ENCODE results near the gene LOC101059915.

The LOC101059915 gene

DNA sequence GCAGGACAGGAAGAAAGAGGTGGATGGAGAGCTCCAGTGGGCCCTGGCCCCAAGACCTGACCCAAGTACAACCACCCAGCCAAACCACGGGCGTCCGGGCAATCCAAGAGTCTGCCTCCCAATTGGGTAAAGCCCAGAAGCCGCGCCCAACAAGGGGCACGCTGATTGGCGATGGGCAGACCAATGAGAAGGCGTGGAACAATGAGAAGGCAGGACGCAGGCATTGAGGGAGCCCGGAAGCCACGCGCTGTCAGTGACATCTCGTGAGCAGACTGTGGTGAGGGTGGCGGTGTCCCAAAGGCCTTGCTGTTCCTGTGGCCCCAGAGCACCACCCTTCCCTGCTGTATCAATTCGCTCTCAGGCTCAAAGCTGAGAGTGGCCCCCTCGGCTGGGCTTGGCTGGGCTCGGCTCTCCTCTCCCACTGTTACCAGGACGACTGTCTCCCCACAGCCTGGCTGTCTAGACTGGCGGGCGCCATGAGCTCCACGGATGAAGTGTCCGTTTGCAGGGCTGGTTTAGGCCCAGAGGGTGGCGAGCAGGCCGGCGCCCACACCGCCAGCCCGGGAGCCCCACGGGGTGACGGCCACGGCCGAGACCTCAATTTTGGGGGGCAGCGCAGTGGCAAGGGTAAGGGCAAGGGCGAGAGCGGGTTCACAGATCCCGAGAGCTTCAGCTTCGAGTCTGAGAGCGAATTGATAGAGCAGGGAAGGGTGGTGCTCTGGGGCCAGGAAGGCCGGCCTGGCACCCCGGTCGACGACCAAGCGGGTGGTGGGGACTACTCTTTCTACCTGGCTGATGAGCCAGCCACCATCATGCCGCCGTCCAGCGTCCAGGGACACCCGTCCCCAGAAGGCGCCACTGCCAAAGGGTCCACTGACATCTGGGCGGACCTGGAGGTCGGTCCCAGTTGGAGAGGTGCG is at the start of gene LOC101059915:
TSS of gene LOC101059915 (plus strand) at position 219 of the 920 bp plus-strand sequence.
- H3K56ac ChIP-seq (ENCODE audit: low read length): no peak within 1 kb of the TSS
- H3K27ac ChIP-seq (ENCODE audit: low read depth, low read length): no peak within 1 kb of the TSS
- no peaks in the 10 kb centered on the region for H3K79me2 ChIP-seq (ENCODE audit: control insufficient read depth, insufficient read depth, low read length)
- no peaks in the 10 kb centered on the region for H3K27me3 ChIP-seq (ENCODE audit: insufficient read depth, low read length, poor library complexity)
- H3K4me2 ChIP-seq (ENCODE audit: low read length): no peak within 1 kb of the TSS
- no peak within 1 kb of the TSS for H4K5ac ChIP-seq (ENCODE audit: low read length)
- H3K4me3 ChIP-seq (ENCODE audit: low read length): no peak within 1 kb of the TSS
- no peak within 1 kb of the TSS for H2AK5ac ChIP-seq (ENCODE audit: low read length)
- no peaks in the 10 kb centered on the region for H3K79me1 ChIP-seq (ENCODE audit: low read length)
- WGBS (ENCODE audit: extremely low coverage, insufficient coverage, low lambda C conversion rate): no CpG with 5 or more reads among the region's 50 CpGs
- H2BK120ac ChIP-seq (ENCODE audit: low read depth, low read length): no peak within 1 kb of the TSS
- no peak within 1 kb of the TSS for H3K9ac ChIP-seq (ENCODE audit: low read length)
- H2BK15ac ChIP-seq (replicated peaks; ENCODE audit: low read depth): no peak within 1 kb of the TSS
- DNase-seq: no peak
- no peaks in the 10 kb centered on the region for H3K36me3 ChIP-seq (ENCODE audit: control insufficient read depth, insufficient read depth, low read length)
- H3K23ac ChIP-seq (ENCODE audit: low read length): no peak within 1 kb of the TSS
- H4K8ac ChIP-seq (ENCODE audit: low read depth, low read length): no peak within 1 kb of the TSS
- no peak within 1 kb of the TSS for H3K18ac ChIP-seq (ENCODE audit: low read length)
- no peak within 1 kb of the TSS for H3K4ac ChIP-seq (ENCODE audit: low read depth, low read length)
- H3K4me1 ChIP-seq (ENCODE audit: control insufficient read depth, low read depth, low read length): no peaks in the 10 kb centered on the region
- H2BK5ac ChIP-seq (ENCODE audit: low read length): no peak within 1 kb of the TSS

DNA sequence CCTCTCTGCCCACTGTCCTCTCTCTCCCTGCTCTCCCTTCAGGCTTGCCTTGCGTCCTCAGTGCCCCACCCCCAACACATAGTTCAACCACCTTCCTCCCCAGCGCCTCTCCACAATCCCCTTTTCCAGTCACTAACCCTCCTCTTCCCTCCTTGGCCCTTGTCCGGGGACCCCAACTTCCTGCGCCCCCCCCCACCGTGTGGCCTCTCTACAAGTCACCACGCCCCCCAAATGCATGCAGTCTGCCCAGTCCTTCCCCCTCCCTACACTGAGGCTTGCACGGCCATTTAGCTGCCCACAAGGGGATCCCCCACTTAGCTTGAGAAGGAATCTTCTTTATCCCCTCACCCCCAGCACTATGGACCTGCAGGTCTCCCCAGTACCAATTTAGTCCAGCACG is 49.6 kb upstream of the LOC101059915 start:
- no peak overlapping the region for H2BK5ac ChIP-seq (ENCODE audit: low read length)
- no peaks in the 10 kb centered on the region for H3K79me1 ChIP-seq (ENCODE audit: low read length)
- no peak overlapping the region for H2BK120ac ChIP-seq (ENCODE audit: low read depth, low read length)
- H3K18ac ChIP-seq (ENCODE audit: low read length): no peak overlapping the region
- no peak overlapping the region for H3K9ac ChIP-seq (ENCODE audit: low read length)
- H4K8ac ChIP-seq (ENCODE audit: low read depth, low read length): no peak overlapping the region
- no peaks in the 10 kb centered on the region for H3K27me3 ChIP-seq (ENCODE audit: insufficient read depth, low read length, poor library complexity)
- no peak overlapping the region for H3K27ac ChIP-seq (ENCODE audit: low read depth, low read length)
- no peak overlapping the region for H3K4ac ChIP-seq (ENCODE audit: low read depth, low read length)
- no peak for DNase-seq
- H3K4me2 ChIP-seq (ENCODE audit: low read length): no peak overlapping the region
- H2BK15ac ChIP-seq (replicated peaks; ENCODE audit: low read depth): no peak overlapping the region
- no peaks in the 10 kb centered on the region for H3K36me3 ChIP-seq (ENCODE audit: control insufficient read depth, insufficient read depth, low read length)
- no peak overlapping the region for H3K4me3 ChIP-seq (ENCODE audit: low read length)
- no peak overlapping the region for H4K5ac ChIP-seq (ENCODE audit: low read length)
- H2AK5ac ChIP-seq (ENCODE audit: low read length): no peak overlapping the region
- WGBS (ENCODE audit: extremely low coverage, insufficient coverage, low lambda C conversion rate): no CpG with 5 or more reads among the region's 8 CpGs
- H3K4me1 ChIP-seq (ENCODE audit: control insufficient read depth, low read depth, low read length): no peaks in the 10 kb centered on the region
- no peaks in the 10 kb centered on the region for H3K79me2 ChIP-seq (ENCODE audit: control insufficient read depth, insufficient read depth, low read length)
- H3K56ac ChIP-seq (ENCODE audit: low read length): no peak overlapping the region
- H3K23ac ChIP-seq (ENCODE audit: low read length): no peak overlapping the region

DNA sequence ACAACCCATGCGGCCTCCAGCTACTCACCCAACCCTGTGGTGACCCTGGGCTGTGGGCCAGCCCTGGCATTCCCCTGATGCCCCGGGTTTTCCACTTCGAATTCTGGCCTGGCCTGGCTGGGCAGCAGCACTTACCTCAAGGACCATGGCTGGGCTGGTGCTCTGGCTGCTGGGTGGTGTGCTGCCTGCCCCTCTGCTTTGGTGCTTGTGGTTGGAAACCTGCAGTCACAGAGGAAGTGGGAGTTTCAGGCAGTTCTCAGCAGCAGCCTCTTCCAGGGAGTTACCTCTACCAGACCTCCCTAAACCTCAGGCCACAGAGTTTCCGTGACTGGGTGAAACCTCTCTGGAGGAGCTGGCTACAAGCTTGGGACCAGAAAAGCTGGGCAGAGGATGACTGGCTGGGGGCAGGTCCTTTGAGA is 49.0 kb upstream of the LOC101059915 start, which contains the start of gene CXCR3:
TSS of gene CXCR3 (minus strand) at position 209 of the 419 bp plus-strand sequence. CDS start at position 147, 62 bp downstream.
- no peaks in the 10 kb centered on the region for H3K79me1 ChIP-seq (ENCODE audit: low read length)
- H2BK15ac ChIP-seq (replicated peaks; ENCODE audit: low read depth): no peak within 1 kb of the TSS
- no peak within 1 kb of the TSS for H3K4ac ChIP-seq (ENCODE audit: low read depth, low read length)
- H3K27ac ChIP-seq (ENCODE audit: low read depth, low read length): no peak within 1 kb of the TSS
- no peak within 1 kb of the TSS for H3K23ac ChIP-seq (ENCODE audit: low read length)
- H2BK5ac ChIP-seq (ENCODE audit: low read length): no peak within 1 kb of the TSS
- H4K8ac ChIP-seq (ENCODE audit: low read depth, low read length): no peak within 1 kb of the TSS
- no peak within 1 kb of the TSS for H2BK120ac ChIP-seq (ENCODE audit: low read depth, low read length)
- no peak within 1 kb of the TSS for H3K4me2 ChIP-seq (ENCODE audit: low read length)
- H3K4me3 ChIP-seq (ENCODE audit: low read length): no peak within 1 kb of the TSS
- no peaks in the 10 kb centered on the region for H3K79me2 ChIP-seq (ENCODE audit: control insufficient read depth, insufficient read depth, low read length)
- H3K27me3 ChIP-seq (ENCODE audit: insufficient read depth, low read length, poor library complexity): no peaks in the 10 kb centered on the region
- H3K9ac ChIP-seq (ENCODE audit: low read length): no peak within 1 kb of the TSS
- no peak within 1 kb of the TSS for H3K18ac ChIP-seq (ENCODE audit: low read length)
- WGBS (ENCODE audit: extremely low coverage, insufficient coverage, low lambda C conversion rate): no CpG with 5 or more reads among the region's 4 CpGs
- H3K56ac ChIP-seq (ENCODE audit: low read length): no peak within 1 kb of the TSS
- no peak within 1 kb of the TSS for H4K5ac ChIP-seq (ENCODE audit: low read length)
- H2AK5ac ChIP-seq (ENCODE audit: low read length): no peak within 1 kb of the TSS
- no peaks in the 10 kb centered on the region for H3K4me1 ChIP-seq (ENCODE audit: control insufficient read depth, low read depth, low read length)
- no peak for DNase-seq
- no peaks in the 10 kb centered on the region for H3K36me3 ChIP-seq (ENCODE audit: control insufficient read depth, insufficient read depth, low read length)

DNA sequence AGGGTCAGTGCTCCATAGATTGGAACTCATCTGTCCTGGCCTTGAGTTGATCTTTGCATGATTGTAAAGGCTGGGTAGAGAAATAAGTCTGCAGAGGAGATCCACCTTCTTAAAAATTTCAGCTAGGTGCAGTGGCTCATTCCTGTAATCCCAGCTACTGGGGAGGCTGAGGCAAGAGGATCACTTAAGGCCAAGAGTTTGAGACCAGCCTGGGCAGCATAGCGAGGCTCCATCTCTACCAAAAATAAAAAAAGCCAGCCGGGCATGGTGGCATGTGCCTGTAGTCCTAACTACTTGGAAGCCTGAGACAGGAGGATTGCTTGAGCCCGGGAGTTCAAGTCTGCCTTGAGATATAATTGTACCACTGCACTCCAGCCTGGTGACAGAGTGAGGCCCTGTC is 48.6 kb upstream of the LOC101059915 start:
- WGBS (ENCODE audit: extremely low coverage, insufficient coverage, low lambda C conversion rate): no CpG with 5 or more reads among the region's 3 CpGs
- Histone ChIP-seq H3K9ac (ENCODE audit: low read length) (no peak overlapping the region), H3K4me3 (ENCODE audit: low read length) (no peak overlapping the region), H2AK5ac (ENCODE audit: low read length) (no peak overlapping the region), H3K23ac (ENCODE audit: low read length) (no peak overlapping the region), H2BK5ac (ENCODE audit: low read length) (no peak overlapping the region), H2BK120ac (ENCODE audit: low read depth, low read length) (no peak overlapping the region), H3K27ac (ENCODE audit: low read depth, low read length) (no peak overlapping the region), H3K36me3 (ENCODE audit: control insufficient read depth, insufficient read depth, low read length) (no peaks in the 10 kb centered on the region), H2BK15ac (replicated peaks; ENCODE audit: low read depth) (no peak overlapping the region), H3K79me2 (ENCODE audit: control insufficient read depth, insufficient read depth, low read length) (no peaks in the 10 kb centered on the region), H4K5ac (ENCODE audit: low read length) (no peak overlapping the region), H3K56ac (ENCODE audit: low read length) (no peak overlapping the region), H3K27me3 (ENCODE audit: insufficient read depth, low read length, poor library complexity) (no peaks in the 10 kb centered on the region), H3K4ac (ENCODE audit: low read depth, low read length) (no peak overlapping the region), H4K8ac (ENCODE audit: low read depth, low read length) (no peak overlapping the region), H3K79me1 (ENCODE audit: low read length) (no peaks in the 10 kb centered on the region), H3K18ac (ENCODE audit: low read length) (no peak overlapping the region), H3K4me1 (ENCODE audit: control insufficient read depth, low read depth, low read length) (no peaks in the 10 kb centered on the region), H3K4me2 (ENCODE audit: low read length) (no peak overlapping the region)
- no peak for DNase-seq

DNA sequence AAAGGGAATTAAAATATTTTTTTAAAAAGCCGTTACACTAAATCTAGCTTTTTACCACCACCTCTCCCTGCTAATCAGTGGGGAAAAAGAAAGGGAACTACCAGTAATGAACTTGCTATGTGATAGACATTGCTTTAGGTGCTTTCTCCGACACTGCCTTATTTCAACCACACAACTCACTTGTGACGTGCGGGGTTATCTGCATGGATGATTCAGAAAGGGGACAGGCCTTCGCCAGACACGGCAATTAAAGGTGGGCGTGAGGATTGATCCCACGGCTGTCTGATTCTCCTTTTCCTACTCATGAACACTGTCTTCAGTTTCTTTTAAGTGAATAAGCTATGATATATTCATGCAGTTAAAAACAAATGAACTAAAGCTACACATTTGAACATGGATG is 48.2 kb upstream of the LOC101059915 start:
- no peak overlapping the region for H3K4ac ChIP-seq (ENCODE audit: low read depth, low read length)
- H2BK120ac ChIP-seq (ENCODE audit: low read depth, low read length): no peak overlapping the region
- H3K4me2 ChIP-seq (ENCODE audit: low read length): no peak overlapping the region
- WGBS (ENCODE audit: extremely low coverage, insufficient coverage, low lambda C conversion rate): no CpG with 5 or more reads among the region's 8 CpGs
- H3K79me2 ChIP-seq (ENCODE audit: control insufficient read depth, insufficient read depth, low read length): no peaks in the 10 kb centered on the region
- no peak overlapping the region for H2BK15ac ChIP-seq (replicated peaks; ENCODE audit: low read depth)
- no peaks in the 10 kb centered on the region for H3K79me1 ChIP-seq (ENCODE audit: low read length)
- H2BK5ac ChIP-seq (ENCODE audit: low read length): no peak overlapping the region
- no peak overlapping the region for H3K4me3 ChIP-seq (ENCODE audit: low read length)
- no peak overlapping the region for H3K27ac ChIP-seq (ENCODE audit: low read depth, low read length)
- H2AK5ac ChIP-seq (ENCODE audit: low read length): no peak overlapping the region
- no peak overlapping the region for H4K8ac ChIP-seq (ENCODE audit: low read depth, low read length)
- no peaks in the 10 kb centered on the region for H3K4me1 ChIP-seq (ENCODE audit: control insufficient read depth, low read depth, low read length)
- no peak overlapping the region for H3K9ac ChIP-seq (ENCODE audit: low read length)
- no peaks in the 10 kb centered on the region for H3K27me3 ChIP-seq (ENCODE audit: insufficient read depth, low read length, poor library complexity)
- H3K56ac ChIP-seq (ENCODE audit: low read length): no peak overlapping the region
- no peaks in the 10 kb centered on the region for H3K36me3 ChIP-seq (ENCODE audit: control insufficient read depth, insufficient read depth, low read length)
- no peak overlapping the region for H3K18ac ChIP-seq (ENCODE audit: low read length)
- H4K5ac ChIP-seq (ENCODE audit: low read length): no peak overlapping the region
- no peak for DNase-seq
- H3K23ac ChIP-seq (ENCODE audit: low read length): no peak overlapping the region
